HFFc6 (cell line): ENCODE data around the gene PLCL1. TPM values are rescaled to one million over a fixed set of nuclear protein-coding genes. Genes with fewer than 3 reads are reported as not detected.

Experiments
- DNase-seq: peaks from one replicate; pipeline ENCODE4 v3.0.0-alpha.2; 2018
- H3K27ac Mint-ChIP-seq: 2 replicates; pipeline ENCODE4 v1.8.0; 2020; ENCODE audit warnings: mild to moderate bottlenecking, mixed read lengths
- H3K27me3 Mint-ChIP-seq: 2 replicates; pipeline ENCODE4 v1.8.0; 2021; ENCODE audit warnings: mild to moderate bottlenecking, moderate library complexity, mixed read lengths; ENCODE audit not compliant: insufficient read depth
- H3K36me3 Mint-ChIP-seq: 2 replicates; pipeline ENCODE4 v1.8.0; 2021; ENCODE audit warnings: low read depth, mixed read lengths
- H3K4me1 Mint-ChIP-seq: 2 replicates; pipeline ENCODE4 v1.8.0; 2020; ENCODE audit warnings: low read depth, mixed read lengths
- H3K4me3 Mint-ChIP-seq: 2 replicates; pipeline ENCODE4 v1.8.0; 2020; ENCODE audit warnings: mild to moderate bottlenecking, moderate library complexity, mixed read lengths
- H3K9me3 Mint-ChIP-seq: 2 replicates; pipeline ENCODE4 v1.8.0; 2020; ENCODE audit warnings: mild to moderate bottlenecking, mixed read lengths
- CTCF ChIP-seq: fragments of 200-600 bp; sonication (generic); IDR thresholded peaks from 2 replicates; pipeline ENCODE4 v1.5.0; 2021; ENCODE audit warnings: antibody characterized with exemption, mild to moderate bottlenecking
- total RNA-seq, 6 experiments: library from RNA; stranded (reverse); fragmentation: NEBNext Ultra II Directional; extraction: Animal tissue kit (Norgen Biotek cat#: 25700); gene quantifications; 2 replicates in 1 of 6; 3 replicates in 5 of 6; pipeline ENCODE4 v1.2.3, GENCODE V29; 2021

PLCL1 gene
- total RNA-seq, 6 experiments from 2014 or later, result 0.03 to 0.14 (median 0.12) TPM; not detected in 2

GRCh38 chr2:198136142-198136541 lies 331.7 kb downstream of the PLCL1 start:
- Mint-ChIP-seq H3K4me1 (no peaks in the 10 kb centered on the region; the same call in 1 of the 2 replicates), H3K4me3 (no peak overlapping the region), H3K27me3 (no peaks in the 10 kb centered on the region), H3K36me3 (no peaks in the 10 kb centered on the region), H3K27ac (no peak overlapping the region), H3K9me3 (no peaks in the 10 kb centered on the region; the same call in 1 of the 2 replicates)
- no peak for DNase-seq
- TF ChIP-seq CTCF, result no peak

GRCh38 chr2:198137733-198138132 lies 333.3 kb downstream of the PLCL1 start:
- Mint-ChIP-seq H3K27ac (no peak overlapping the region), H3K27me3 (no peaks in the 10 kb centered on the region), H3K36me3 (no peaks in the 10 kb centered on the region), H3K4me1 (no peaks in the 10 kb centered on the region; the same call in 1 of the 2 replicates), H3K9me3 (no peaks in the 10 kb centered on the region; the same call in 1 of the 2 replicates), H3K4me3 (no peak overlapping the region)
- DNase-seq, result no peak
- no peak for TF ChIP-seq CTCF

GRCh38 chr2:198141726-198142125 lies 337.3 kb downstream of the PLCL1 start:
- no peak overlapping the region for H3K27ac Mint-ChIP-seq
- no peak overlapping the region for H3K4me3 Mint-ChIP-seq
- TF ChIP-seq CTCF, result no peak
- no peak for DNase-seq
- no peaks in the 10 kb centered on the region; the same call in 1 of the 2 replicates for H3K36me3 Mint-ChIP-seq
- H3K9me3 Mint-ChIP-seq, result peaks cover 16% of the 10 kb centered on the region
- H3K4me1 Mint-ChIP-seq, result no peaks in the 10 kb centered on the region
- H3K27me3 Mint-ChIP-seq, result no peaks in the 10 kb centered on the region

GRCh38 chr2:198143156-198143555 lies 338.8 kb downstream of the PLCL1 start:
- DNase-seq, result no peak
- Mint-ChIP-seq H3K27ac (no peak overlapping the region), H3K4me3 (no peak overlapping the region), H3K36me3 (no peaks in the 10 kb centered on the region; the same call in 1 of the 2 replicates), H3K4me1 (no peaks in the 10 kb centered on the region), H3K9me3 (peaks cover 21% of the 10 kb centered on the region), H3K27me3 (no peaks in the 10 kb centered on the region)
- TF ChIP-seq CTCF, result no peak

GRCh38 chr2:198143793-198144192 lies 339.4 kb downstream of the PLCL1 start:
- DNase-seq, result no peak
- Mint-ChIP-seq H3K4me1 (no peaks in the 10 kb centered on the region), H3K4me3 (no peak overlapping the region), H3K36me3 (no peaks in the 10 kb centered on the region; the same call in 1 of the 2 replicates), H3K9me3 (peaks cover 21% of the 10 kb centered on the region), H3K27me3 (no peaks in the 10 kb centered on the region), H3K27ac (no peak overlapping the region)
- TF ChIP-seq CTCF, result no peak

- no peak for TF ChIP-seq CTCF
- DNase-seq, result no peak
- H3K27ac Mint-ChIP-seq, result no peak overlapping the region
- peaks cover 21% of the 10 kb centered on the region for H3K9me3 Mint-ChIP-seq
- H3K4me1 Mint-ChIP-seq, result no peaks in the 10 kb centered on the region
- no peaks in the 10 kb centered on the region for H3K27me3 Mint-ChIP-seq
- H3K4me3 Mint-ChIP-seq, result no peak overlapping the region
- H3K36me3 Mint-ChIP-seq, result no peaks in the 10 kb centered on the region; the same call in 1 of the 2 replicates
These were observed 340.3 kb downstream of the PLCL1 start for GRCh38 chr2:198144660-198145059.
